ENCODE measurements around the gene RABGAP1. TPM values are rescaled to one million over a fixed set of nuclear protein-coding genes. Genes with fewer than 3 reads are reported as not detected.

RABGAP1 gene
- total RNA-seq, 1 experiment from 2014 or later = 55.4 TPM

DNA sequence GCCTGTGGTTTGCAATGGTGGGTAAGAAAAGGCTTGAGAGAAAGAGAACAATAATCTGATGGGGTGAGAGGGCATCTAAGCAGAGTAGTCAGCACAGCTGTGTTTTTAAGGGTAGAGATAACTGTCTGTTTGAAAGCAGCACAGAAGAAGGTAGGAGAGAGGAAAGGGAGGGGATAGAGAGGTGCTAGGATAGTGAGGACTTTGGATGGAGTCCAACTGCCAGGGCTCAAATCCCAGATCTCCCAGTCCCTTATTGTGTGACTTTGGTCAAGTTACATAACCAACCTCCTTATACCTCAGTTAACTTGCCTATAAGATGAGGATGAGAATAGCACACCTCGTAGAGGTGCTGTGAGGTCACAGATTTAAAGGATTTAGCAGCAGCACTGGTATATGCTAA, 148.2 kb downstream of the RABGAP1 start:
- Histone ChIP-seq H3K4me3 (ENCODE audit: low read depth, low read length) (no peak overlapping the region), H3K9me3 (no peaks in the 10 kb centered on the region), H3K27me3 (replicated peaks; ENCODE audit: control insufficient read depth, insufficient read depth, low read length) (no peaks in the 10 kb centered on the region), H3K36me3 (ENCODE audit: control insufficient read depth, insufficient read depth, low read length) (peaks cover 4% of the 10 kb centered on the region), H3K4me1 (no peaks in the 10 kb centered on the region)
- H3K4me3 Mint-ChIP-seq (ENCODE audit: unreplicated experiment) = no peak overlapping the region
- H3K27ac Mint-ChIP-seq (ENCODE audit: unreplicated experiment) = no peak overlapping the region
- intact Hi-C loops (cut with micrococcal nuclease; ENCODE audit: unreplicated experiment) = no loop called here
- BruUV-seq (replicated peaks) = no TSS peak
- H3K36me3 Mint-ChIP-seq (ENCODE audit: insufficient read depth, unreplicated experiment) = peaks cover 69% of the 10 kb centered on the region
- TF ChIP-seq, protein P1, sequence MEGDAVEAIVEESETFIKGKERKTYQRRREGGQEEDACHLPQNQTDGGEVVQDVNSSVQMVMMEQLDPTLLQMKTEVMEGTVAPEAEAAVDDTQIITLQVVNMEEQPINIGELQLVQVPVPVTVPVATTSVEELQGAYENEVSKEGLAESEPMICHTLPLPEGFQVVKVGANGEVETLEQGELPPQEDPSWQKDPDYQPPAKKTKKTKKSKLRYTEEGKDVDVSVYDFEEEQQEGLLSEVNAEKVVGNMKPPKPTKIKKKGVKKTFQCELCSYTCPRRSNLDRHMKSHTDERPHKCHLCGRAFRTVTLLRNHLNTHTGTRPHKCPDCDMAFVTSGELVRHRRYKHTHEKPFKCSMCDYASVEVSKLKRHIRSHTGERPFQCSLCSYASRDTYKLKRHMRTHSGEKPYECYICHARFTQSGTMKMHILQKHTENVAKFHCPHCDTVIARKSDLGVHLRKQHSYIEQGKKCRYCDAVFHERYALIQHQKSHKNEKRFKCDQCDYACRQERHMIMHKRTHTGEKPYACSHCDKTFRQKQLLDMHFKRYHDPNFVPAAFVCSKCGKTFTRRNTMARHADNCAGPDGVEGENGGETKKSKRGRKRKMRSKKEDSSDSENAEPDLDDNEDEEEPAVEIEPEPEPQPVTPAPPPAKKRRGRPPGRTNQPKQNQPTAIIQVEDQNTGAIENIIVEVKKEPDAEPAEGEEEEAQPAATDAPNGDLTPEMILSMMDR (IDR thresholded peaks at IDR 0.05; ENCODE audit: insufficient read depth in 1 of 2, low read depth in 1 of 2, low read length in 1 of 2, severe bottlenecking in 1 of 2, unreplicated experiment in 1 of 2) = no peak
- ChIA-PET CTCF (interaction anchor here (2.5 kb wide), 1 partner anchor 261 kb away, joined by 6 read pairs; no protein-coding TSS in a partner anchor), POLR2A (no interaction called here)
- H3K4me1 Mint-ChIP-seq (ENCODE audit: low read depth, unreplicated experiment) = no peaks in the 10 kb centered on the region
- H3K9me3 Mint-ChIP-seq (ENCODE audit: unreplicated experiment) = no peaks in the 10 kb centered on the region
- no peak for DNase-seq
- no peaks in the 10 kb centered on the region for H3K27me3 Mint-ChIP-seq (ENCODE audit: insufficient read depth, unreplicated experiment)

DNA sequence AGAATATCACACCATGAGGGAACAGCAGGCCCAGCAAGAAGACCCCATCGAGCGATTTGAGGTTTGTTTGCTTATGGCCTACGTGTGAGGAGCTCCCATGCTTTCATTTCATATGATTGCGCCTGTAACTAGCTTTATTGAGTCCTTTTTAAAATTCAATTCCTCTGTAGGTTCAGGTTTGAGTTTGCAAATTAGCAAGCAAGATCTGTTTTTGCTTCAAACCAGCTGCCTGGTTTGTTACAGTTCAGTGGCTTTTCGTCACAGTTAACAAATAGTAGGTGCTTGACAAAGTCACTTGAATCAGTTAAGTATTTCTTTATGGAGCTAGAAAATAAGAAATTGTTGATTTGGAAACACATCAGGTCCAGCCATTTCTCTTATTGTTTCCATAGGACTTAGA, 149.0 kb downstream of the RABGAP1 start:
- POLR2A ChIA-PET = no interaction called here
- H3K4me3 Mint-ChIP-seq (ENCODE audit: unreplicated experiment) = no peak overlapping the region
- intact Hi-C loops (cut with micrococcal nuclease; ENCODE audit: unreplicated experiment) = no loop called here
- Histone ChIP-seq H3K36me3 (ENCODE audit: control insufficient read depth, insufficient read depth, low read length) (peaks cover 4% of the 10 kb centered on the region), H3K27me3 (replicated peaks; ENCODE audit: control insufficient read depth, insufficient read depth, low read length) (no peaks in the 10 kb centered on the region), H3K4me1 (no peaks in the 10 kb centered on the region), H3K4me3 (ENCODE audit: low read depth, low read length) (no peak overlapping the region), H3K9me3 (no peaks in the 10 kb centered on the region)
- H3K36me3 Mint-ChIP-seq (ENCODE audit: insufficient read depth, unreplicated experiment) = peaks cover 61% of the 10 kb centered on the region
- no peaks in the 10 kb centered on the region for H3K4me1 Mint-ChIP-seq (ENCODE audit: low read depth, unreplicated experiment)
- BruUV-seq (replicated peaks) = no TSS peak
- no peaks in the 10 kb centered on the region for H3K9me3 Mint-ChIP-seq (ENCODE audit: unreplicated experiment)
- no peak overlapping the region for H3K27ac Mint-ChIP-seq (ENCODE audit: unreplicated experiment)
- CTCF ChIA-PET = no interaction called here
- H3K27me3 Mint-ChIP-seq (ENCODE audit: insufficient read depth, unreplicated experiment) = no peaks in the 10 kb centered on the region
- TF ChIP-seq, protein P1 (IDR thresholded peaks at IDR 0.05; ENCODE audit: insufficient read depth in 1 of 2, low read depth in 1 of 2, low read length in 1 of 2, severe bottlenecking in 1 of 2, unreplicated experiment in 1 of 2) = no peak
- DNase-seq = no peak

DNA sequence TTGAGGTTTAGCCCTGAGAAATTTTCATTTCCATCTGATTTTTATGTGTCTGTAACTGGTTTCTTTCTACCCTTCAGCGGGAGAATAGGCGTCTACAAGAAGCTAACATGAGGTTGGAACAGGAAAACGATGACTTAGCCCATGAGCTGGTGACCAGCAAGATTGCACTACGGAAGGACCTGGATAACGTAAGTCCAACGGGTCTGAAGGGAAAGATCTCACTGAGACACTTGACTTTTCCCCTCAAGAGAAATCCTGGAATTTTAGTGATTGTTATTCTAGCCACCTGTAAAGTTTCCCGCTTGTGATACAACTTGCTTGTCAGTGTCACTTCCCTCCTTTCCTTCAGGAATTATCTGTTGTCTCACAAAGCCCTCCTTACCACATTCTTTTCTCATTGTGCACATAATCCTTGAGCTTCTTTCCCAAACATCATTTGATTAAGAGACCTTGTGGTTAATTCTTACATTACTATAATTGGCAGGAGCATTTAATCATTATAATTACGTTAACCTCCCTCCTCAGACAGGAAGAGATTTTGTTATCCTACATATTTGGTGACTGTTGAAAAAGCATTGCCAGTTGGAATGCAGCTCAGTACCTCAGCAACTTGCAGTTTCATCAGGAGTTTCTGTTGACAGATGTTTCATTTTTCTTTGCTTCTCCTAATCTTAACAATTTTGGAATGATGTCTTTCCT, 149.5 kb downstream of the RABGAP1 start:
- Mint-ChIP-seq H3K36me3 (ENCODE audit: insufficient read depth, unreplicated experiment) (peaks cover 65% of the 10 kb centered on the region), H3K4me3 (ENCODE audit: unreplicated experiment) (no peak overlapping the region), H3K27me3 (ENCODE audit: insufficient read depth, unreplicated experiment) (no peaks in the 10 kb centered on the region), H3K27ac (ENCODE audit: unreplicated experiment) (no peak overlapping the region), H3K9me3 (ENCODE audit: unreplicated experiment) (no peaks in the 10 kb centered on the region), H3K4me1 (ENCODE audit: low read depth, unreplicated experiment) (no peaks in the 10 kb centered on the region)
- H3K36me3 ChIP-seq (ENCODE audit: control insufficient read depth, insufficient read depth, low read length) = peaks cover 4% of the 10 kb centered on the region
- intact Hi-C loops (cut with micrococcal nuclease; ENCODE audit: unreplicated experiment) = no loop called here
- TF ChIP-seq, protein P1 (IDR thresholded peaks at IDR 0.05; ENCODE audit: insufficient read depth in 1 of 2, low read depth in 1 of 2, low read length in 1 of 2, severe bottlenecking in 1 of 2, unreplicated experiment in 1 of 2) = no peak
- no TSS peak for BruUV-seq (replicated peaks)
- CTCF ChIA-PET = no interaction called here
- POLR2A ChIA-PET = no interaction called here
- no peak overlapping the region for H3K4me3 ChIP-seq (ENCODE audit: low read depth, low read length)
- DNase-seq = no peak
- no peaks in the 10 kb centered on the region for H3K4me1 ChIP-seq
- no peaks in the 10 kb centered on the region for H3K9me3 ChIP-seq
- H3K27me3 ChIP-seq (replicated peaks; ENCODE audit: control insufficient read depth, insufficient read depth, low read length) = no peaks in the 10 kb centered on the region
